GM23338 (cell line): ENCODE results near the gene ZNF48.

ENCODE experiments used
- CTCF ChIP-seq, 2 experiments: fragments of 200-600 bp in 1 of 2; sonication (generic) in 1 of 2; conservative IDR thresholded peaks; 2 replicates each; pipeline versions ENCODE4 v1.5.1 to v1.6.1; 2016 to 2017; ENCODE audit warnings: antibody characterized with exemption in 2 of 2, low read depth in 2 of 2, mild to moderate bottlenecking in 2 of 2, moderate library complexity in 1 of 2
- EZH2phosphoT487 ChIP-seq: fragments of 200-600 bp; sonication (generic); IDR thresholded peaks from one replicate; pipeline ENCODE4 v1.8.1; 2018; ENCODE audit warnings: antibody characterized with exemption; ENCODE audit not compliant: unreplicated experiment
- NANOG ChIP-seq: IDR thresholded peaks from 2 replicates; pipeline ENCODE4 v1.6.1; 2016; ENCODE audit warnings: antibody characterized with exemption, borderline replicate concordance
- POLR2AphosphoS5 ChIP-seq: IDR thresholded peaks from 2 replicates; pipeline ENCODE4 v1.6.1; 2016; ENCODE audit warnings: antibody characterized with exemption, low read depth
- TF ChIP-seq, protein P1 (sequence below): IDR thresholded peaks from one replicate; pipeline ENCODE4 v1.6.1; 2018; ENCODE audit warnings: antibody characterized with exemption; ENCODE audit not compliant: unreplicated experiment

- TF ChIP-seq CTCF (conservative IDR thresholded peaks at IDR 0.05; ENCODE audit: low read depth in 2 of 2) (peak; percentile 87 to 95), POLR2AphosphoS5 (no peak), EZH2phosphoT487 (no peak), NANOG (no peak)
- TF ChIP-seq, protein P1, sequence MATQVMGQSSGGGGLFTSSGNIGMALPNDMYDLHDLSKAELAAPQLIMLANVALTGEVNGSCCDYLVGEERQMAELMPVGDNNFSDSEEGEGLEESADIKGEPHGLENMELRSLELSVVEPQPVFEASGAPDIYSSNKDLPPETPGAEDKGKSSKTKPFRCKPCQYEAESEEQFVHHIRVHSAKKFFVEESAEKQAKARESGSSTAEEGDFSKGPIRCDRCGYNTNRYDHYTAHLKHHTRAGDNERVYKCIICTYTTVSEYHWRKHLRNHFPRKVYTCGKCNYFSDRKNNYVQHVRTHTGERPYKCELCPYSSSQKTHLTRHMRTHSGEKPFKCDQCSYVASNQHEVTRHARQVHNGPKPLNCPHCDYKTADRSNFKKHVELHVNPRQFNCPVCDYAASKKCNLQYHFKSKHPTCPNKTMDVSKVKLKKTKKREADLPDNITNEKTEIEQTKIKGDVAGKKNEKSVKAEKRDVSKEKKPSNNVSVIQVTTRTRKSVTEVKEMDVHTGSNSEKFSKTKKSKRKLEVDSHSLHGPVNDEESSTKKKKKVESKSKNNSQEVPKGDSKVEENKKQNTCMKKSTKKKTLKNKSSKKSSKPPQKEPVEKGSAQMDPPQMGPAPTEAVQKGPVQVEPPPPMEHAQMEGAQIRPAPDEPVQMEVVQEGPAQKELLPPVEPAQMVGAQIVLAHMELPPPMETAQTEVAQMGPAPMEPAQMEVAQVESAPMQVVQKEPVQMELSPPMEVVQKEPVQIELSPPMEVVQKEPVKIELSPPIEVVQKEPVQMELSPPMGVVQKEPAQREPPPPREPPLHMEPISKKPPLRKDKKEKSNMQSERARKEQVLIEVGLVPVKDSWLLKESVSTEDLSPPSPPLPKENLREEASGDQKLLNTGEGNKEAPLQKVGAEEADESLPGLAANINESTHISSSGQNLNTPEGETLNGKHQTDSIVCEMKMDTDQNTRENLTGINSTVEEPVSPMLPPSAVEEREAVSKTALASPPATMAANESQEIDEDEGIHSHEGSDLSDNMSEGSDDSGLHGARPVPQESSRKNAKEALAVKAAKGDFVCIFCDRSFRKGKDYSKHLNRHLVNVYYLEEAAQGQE = no peak
Observed at GRCh38 chr16:30409125-30410060, 14.2 kb downstream of the ZNF48 start.
